GM10266 (cell line): ENCODE data around the gene FGFR3.

ENCODE experiments used
- DNase-seq: peaks from one replicate; pipeline ENCODE4 v3.0.0; 2012; ENCODE audit errors: extremely low spot score
- TF ChIP-seq, protein P1 (sequence below): IDR thresholded peaks from 2 replicates; pipeline ENCODE4 v1.5.1; 2012; ENCODE audit warnings: mild to moderate bottlenecking, low read depth; ENCODE audit not compliant: control insufficient read depth, insufficient read depth; ENCODE audit errors: missing control alignments

FGFR3 gene

DNA sequence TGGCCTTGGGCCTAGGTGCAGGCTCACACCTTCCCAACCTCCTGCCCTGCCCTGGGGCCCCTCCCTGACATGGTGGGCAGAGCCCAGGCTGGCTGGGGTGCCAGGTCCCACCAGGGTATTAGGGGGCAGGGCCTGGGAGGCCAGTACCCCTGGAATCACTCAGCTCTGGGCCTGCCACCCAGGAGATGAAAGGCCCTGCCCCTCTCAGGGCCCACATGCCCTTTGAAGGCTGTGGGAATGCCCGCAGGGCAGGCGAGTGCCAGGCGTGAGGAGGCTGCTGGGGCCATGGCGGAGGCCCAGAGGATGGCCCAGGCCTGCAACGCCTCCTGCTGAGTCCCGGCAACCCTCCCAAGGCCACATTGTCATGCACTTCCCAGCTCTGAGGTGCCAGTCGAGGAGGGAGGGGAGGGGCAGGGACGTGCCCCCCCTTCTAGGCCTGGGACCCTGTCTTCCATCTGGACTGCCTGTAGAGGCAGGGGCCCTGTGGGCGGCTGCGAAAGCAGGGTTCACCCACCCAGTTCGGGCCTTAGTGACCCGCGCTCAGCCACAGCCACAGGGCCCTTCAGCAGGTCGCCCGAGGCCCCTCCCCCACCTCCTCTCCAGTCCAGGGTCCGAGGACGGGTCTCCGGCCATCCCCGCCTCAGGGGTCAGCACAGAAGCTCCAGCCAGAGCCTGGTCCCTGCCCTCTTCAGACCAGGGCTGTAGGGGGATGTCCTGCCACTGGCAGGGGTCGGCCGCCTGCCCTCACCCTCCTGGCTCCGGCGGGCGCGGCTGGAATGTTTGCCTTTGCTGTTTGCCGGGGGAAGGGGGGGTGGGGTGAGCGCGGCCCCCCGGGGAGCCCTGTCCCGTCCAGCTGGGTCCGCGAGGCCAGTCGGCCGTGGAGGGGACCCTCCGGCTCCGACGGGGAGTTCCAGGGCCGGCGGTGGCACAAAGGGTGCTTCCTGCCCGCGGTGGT, 26.7 kb upstream of the FGFR3 start:
- TF ChIP-seq, protein P1, sequence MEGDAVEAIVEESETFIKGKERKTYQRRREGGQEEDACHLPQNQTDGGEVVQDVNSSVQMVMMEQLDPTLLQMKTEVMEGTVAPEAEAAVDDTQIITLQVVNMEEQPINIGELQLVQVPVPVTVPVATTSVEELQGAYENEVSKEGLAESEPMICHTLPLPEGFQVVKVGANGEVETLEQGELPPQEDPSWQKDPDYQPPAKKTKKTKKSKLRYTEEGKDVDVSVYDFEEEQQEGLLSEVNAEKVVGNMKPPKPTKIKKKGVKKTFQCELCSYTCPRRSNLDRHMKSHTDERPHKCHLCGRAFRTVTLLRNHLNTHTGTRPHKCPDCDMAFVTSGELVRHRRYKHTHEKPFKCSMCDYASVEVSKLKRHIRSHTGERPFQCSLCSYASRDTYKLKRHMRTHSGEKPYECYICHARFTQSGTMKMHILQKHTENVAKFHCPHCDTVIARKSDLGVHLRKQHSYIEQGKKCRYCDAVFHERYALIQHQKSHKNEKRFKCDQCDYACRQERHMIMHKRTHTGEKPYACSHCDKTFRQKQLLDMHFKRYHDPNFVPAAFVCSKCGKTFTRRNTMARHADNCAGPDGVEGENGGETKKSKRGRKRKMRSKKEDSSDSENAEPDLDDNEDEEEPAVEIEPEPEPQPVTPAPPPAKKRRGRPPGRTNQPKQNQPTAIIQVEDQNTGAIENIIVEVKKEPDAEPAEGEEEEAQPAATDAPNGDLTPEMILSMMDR = no peak
- no peak for DNase-seq

DNA sequence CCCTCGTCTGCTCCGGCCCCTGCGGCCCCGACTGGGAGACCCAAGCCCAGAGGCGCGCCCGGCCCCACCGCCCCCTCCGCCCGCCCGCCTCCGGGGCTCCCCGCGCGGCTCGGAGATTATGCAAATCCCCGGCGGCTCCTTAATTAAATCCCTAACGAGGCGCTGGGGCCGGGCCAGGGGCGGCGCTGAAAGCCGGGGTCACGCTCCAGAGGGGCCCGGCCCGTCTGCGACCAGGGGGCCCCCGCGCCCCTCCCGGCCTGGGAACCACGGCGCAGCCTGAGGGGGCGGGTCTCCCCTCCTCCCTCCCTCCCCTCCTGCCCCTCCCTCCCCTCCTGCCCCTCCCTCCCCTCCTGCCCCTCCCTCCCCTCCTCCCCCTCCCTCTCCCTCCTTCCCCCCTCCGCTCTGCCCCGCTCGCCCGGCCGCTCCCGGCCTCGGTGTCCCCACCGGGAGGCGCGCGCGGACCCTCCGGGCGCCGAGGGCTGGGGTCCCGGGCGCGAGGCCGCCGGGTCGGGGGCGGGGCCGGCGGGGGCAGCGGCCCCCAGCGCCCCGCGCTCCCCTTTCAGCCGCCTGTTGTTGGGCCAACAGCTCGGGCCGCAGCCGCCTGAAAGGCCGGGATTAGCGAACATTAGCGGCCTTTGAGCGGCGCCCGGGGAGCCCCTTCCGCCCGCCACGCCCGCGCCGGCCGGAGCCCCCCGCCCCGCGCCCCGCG, 25.9 kb upstream of the FGFR3 start:
- TF ChIP-seq, protein P1 = no peak
- DNase-seq = peak; percentile 79

DNA sequence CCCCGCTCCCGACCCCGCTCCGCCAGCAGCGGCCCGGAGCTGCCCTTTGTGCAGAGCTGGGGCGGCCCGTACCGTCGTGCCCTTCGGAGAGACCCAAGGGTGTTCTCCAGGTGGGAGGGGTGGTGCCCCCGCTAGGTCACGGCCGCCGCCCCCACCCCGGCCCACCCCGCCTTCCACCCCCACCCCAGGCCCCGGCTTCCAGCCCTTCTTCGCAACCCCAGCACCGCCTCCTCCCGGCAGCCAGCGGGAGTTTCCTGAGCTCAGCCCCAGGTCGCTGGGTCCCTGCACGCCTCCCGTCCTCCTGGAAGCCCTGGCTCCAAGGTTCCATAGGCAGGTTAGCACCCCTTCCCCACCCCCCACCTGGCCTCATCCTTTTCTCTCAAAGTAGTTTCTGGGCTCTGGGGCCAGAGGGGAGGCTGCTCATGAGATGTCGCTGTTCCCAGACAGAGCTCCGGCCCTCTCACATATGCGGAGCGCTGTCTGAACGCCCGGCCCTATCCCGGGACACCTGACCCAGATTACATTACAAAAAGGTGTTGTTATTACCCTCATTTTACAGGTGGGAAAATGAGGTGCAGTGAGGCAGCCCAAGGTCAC, 25.2 kb upstream of the FGFR3 start:
- DNase-seq = peak; percentile 83
- TF ChIP-seq, protein P1 = peak; percentile 47

DNA sequence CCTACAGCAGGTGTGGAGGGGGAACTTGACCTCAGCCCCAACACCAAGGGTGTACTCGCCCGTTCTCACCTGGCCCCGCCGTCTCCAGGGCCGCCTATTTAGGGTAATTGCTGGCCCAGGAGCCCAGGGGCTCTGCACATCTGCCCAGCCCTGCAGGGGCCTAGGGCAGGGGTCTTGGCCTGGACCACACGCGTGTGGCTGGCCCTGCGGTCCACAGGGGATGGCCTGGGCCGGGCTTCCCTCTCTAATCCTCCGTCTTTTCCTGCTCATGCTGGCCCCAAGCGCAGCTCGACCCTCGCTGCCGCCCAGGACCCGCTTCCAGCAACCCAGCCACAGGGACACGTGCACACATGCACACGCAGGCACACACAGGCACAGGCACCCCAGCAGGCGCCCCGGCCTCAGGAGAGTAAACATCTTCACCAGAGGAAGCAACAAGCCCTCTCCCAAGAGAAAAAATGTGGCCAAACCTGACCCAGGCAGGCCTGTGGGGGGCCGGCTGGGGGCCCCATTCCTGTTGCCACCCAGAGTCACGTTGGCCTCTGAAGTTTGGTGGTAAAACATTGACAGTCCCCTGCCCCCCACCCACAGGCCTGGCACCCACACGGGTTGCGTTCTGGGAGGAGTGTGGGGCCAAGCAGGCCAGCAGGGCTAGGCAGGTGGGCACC, 24.6 kb upstream of the FGFR3 start:
- TF ChIP-seq, protein P1 = no peak
- no peak for DNase-seq

DNA sequence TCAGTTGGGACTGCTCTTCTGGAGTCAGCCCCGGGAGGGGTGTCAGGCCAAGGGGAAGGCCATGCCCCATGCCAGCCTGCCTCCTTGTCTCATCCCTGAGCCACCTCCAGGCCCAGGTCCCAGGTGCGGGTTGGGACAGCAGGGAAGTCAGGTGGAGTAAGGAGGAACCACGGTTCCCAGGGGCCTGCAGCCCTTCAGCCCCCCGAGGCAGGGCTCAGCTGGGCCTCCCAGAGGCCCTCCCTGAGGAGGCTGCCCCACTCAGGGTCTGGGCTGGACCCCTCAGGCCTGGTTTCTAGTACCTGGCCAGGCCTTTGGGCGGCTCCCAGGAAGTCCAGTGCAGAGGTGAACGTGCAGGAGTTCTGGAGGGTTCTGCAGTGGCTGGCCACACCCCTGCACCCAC, 23.4 kb upstream of the FGFR3 start:
- DNase-seq = no peak
- TF ChIP-seq, protein P1 = no peak

DNA sequence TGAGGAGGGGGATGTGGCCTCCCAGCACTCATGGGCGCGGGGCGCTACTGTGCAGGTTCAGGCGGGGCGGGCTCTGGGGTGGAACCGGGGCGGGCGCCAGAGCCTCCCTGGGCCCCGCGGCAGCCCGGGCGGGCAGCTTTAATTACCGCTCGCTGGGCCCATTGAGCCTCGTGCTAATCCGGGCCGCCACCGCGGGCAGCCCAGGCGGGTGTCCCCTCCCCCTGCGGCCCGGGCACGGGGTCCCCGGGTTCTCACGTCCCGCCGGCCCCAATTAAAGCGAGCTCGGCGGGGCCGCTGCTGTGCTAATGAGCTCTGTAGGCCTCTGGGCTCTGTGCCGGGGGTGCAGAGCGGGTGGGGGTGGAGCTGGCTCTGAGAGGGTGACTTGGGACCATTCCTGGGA, 22.8 kb upstream of the FGFR3 start:
- TF ChIP-seq, protein P1 = no peak
- DNase-seq = no peak
